ENCODE results near the gene NDUFB10.

GRCh38 chr16:1949507-1949906, 9.8 kb upstream of the NDUFB10 start:
- TF ChIP-seq, protein P1, sequence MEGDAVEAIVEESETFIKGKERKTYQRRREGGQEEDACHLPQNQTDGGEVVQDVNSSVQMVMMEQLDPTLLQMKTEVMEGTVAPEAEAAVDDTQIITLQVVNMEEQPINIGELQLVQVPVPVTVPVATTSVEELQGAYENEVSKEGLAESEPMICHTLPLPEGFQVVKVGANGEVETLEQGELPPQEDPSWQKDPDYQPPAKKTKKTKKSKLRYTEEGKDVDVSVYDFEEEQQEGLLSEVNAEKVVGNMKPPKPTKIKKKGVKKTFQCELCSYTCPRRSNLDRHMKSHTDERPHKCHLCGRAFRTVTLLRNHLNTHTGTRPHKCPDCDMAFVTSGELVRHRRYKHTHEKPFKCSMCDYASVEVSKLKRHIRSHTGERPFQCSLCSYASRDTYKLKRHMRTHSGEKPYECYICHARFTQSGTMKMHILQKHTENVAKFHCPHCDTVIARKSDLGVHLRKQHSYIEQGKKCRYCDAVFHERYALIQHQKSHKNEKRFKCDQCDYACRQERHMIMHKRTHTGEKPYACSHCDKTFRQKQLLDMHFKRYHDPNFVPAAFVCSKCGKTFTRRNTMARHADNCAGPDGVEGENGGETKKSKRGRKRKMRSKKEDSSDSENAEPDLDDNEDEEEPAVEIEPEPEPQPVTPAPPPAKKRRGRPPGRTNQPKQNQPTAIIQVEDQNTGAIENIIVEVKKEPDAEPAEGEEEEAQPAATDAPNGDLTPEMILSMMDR (IDR thresholded peaks at IDR 0.05; ENCODE audit: low read depth, low read length, missing input control): no peak
- TF ChIP-seq, protein P2, sequence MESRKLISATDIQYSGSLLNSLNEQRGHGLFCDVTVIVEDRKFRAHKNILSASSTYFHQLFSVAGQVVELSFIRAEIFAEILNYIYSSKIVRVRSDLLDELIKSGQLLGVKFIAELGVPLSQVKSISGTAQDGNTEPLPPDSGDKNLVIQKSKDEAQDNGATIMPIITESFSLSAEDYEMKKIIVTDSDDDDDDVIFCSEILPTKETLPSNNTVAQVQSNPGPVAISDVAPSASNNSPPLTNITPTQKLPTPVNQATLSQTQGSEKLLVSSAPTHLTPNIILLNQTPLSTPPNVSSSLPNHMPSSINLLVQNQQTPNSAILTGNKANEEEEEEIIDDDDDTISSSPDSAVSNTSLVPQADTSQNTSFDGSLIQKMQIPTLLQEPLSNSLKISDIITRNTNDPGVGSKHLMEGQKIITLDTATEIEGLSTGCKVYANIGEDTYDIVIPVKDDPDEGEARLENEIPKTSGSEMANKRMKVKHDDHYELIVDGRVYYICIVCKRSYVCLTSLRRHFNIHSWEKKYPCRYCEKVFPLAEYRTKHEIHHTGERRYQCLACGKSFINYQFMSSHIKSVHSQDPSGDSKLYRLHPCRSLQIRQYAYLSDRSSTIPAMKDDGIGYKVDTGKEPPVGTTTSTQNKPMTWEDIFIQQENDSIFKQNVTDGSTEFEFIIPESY (IDR thresholded peaks at IDR 0.05): no peak
- TF ChIP-seq, protein P3, sequence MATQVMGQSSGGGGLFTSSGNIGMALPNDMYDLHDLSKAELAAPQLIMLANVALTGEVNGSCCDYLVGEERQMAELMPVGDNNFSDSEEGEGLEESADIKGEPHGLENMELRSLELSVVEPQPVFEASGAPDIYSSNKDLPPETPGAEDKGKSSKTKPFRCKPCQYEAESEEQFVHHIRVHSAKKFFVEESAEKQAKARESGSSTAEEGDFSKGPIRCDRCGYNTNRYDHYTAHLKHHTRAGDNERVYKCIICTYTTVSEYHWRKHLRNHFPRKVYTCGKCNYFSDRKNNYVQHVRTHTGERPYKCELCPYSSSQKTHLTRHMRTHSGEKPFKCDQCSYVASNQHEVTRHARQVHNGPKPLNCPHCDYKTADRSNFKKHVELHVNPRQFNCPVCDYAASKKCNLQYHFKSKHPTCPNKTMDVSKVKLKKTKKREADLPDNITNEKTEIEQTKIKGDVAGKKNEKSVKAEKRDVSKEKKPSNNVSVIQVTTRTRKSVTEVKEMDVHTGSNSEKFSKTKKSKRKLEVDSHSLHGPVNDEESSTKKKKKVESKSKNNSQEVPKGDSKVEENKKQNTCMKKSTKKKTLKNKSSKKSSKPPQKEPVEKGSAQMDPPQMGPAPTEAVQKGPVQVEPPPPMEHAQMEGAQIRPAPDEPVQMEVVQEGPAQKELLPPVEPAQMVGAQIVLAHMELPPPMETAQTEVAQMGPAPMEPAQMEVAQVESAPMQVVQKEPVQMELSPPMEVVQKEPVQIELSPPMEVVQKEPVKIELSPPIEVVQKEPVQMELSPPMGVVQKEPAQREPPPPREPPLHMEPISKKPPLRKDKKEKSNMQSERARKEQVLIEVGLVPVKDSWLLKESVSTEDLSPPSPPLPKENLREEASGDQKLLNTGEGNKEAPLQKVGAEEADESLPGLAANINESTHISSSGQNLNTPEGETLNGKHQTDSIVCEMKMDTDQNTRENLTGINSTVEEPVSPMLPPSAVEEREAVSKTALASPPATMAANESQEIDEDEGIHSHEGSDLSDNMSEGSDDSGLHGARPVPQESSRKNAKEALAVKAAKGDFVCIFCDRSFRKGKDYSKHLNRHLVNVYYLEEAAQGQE (IDR thresholded peaks at IDR 0.05): no peak
- TF ChIP-seq TAF1 (conservative IDR thresholded peaks at IDR 0.05) (no peak), HNF4G (IDR thresholded peaks at IDR 0.05) (no peak), MAX (IDR thresholded peaks at IDR 0.05) (no peak), GABPA (IDR thresholded peaks at IDR 0.05 in 1 of 2, conservative IDR thresholded peaks at IDR 0.05 in 1 of 2) (no peak)
- TF ChIP-seq, protein P4, sequence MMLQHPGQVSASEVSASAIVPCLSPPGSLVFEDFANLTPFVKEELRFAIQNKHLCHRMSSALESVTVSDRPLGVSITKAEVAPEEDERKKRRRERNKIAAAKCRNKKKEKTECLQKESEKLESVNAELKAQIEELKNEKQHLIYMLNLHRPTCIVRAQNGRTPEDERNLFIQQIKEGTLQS (IDR thresholded peaks at IDR 0.05): no peak
